Dermis microvascular lymphatic vessel endothelial cell (primary cell): ENCODE data around the gene HSFX2. TPM values are rescaled to one million over a fixed set of nuclear protein-coding genes. Genes with fewer than 3 reads are reported as not detected.

ENCODE experiments used
- total RNA-seq: library from RNA; depleted of rRNA; stranded (reverse); fragments of >200 nt; gene quantifications from 2 replicates; pipeline ENCODE4 v1.2.1, GENCODE V29; 2014

The HSFX2 gene
- total RNA-seq, 1 donor from 2014 or later, result 0.26 TPM

Other genes starting within 250 kb of the HSFX2 start
- 12.8 and 25.7 TPM in 2 replicates for gene IDS, start 90.0 kb downstream of the HSFX2 start, total RNA-seq
- 13.8 and 13.9 TPM in 2 replicates for gene EOLA1, start 54.3 kb downstream of the HSFX2 start, total RNA-seq
- gene HSFX3, start 45.4 kb downstream of the HSFX2 start, total RNA-seq, result not detected in 2 replicates
- not detected in 2 replicates for gene MAGEA9B, start 7.9 kb downstream of the HSFX2 start, total RNA-seq
- gene TMEM185A, start 36.5 kb upstream of the HSFX2 start, total RNA-seq, result 16.9 and 21.2 TPM in 2 replicates
- gene MAGEA11, start 116.7 kb upstream of the HSFX2 start, total RNA-seq, result not detected in 2 replicates
- 0.26 and 0.63 TPM in 2 replicates for gene HSFX1, start 178.8 kb upstream of the HSFX2 start, total RNA-seq
- not detected in 2 replicates for gene MAGEA9, start 186.6 kb upstream of the HSFX2 start, total RNA-seq